GM19193 (cell line): ENCODE data around the gene TEX9.

Experiments used
- POLR2A ChIP-seq: IDR thresholded peaks from 4 replicates; pipeline ENCODE4 v1.6.1; 2011; ENCODE audit not compliant: insufficient read depth, insufficient read length; ENCODE audit errors: extremely low read depth

The TEX9 gene

GRCh38 chr15:56469483-56469882 lies 104.3 kb downstream of the TEX9 start:
- TF ChIP-seq POLR2A = no peak

- TF ChIP-seq POLR2A = no peak
Measured at GRCh38 chr15:56471440-56472069, 106.3 kb downstream of the TEX9 start.

- TF ChIP-seq POLR2A = no peak
Measured at GRCh38 chr15:56472278-56472677, 107.1 kb downstream of the TEX9 start.

- no peak for TF ChIP-seq POLR2A
Measured at GRCh38 chr15:56473017-56473416, 107.8 kb downstream of the TEX9 start.

GRCh38 chr15:56475351-56475750 lies 110.1 kb downstream of the TEX9 start:
- TF ChIP-seq POLR2A = no peak
